ENCODE measurements around the gene MTHFSD.

MTHFSD gene

GRCh38 chr16:86584071-86584685 is 29.1 kb upstream of the MTHFSD start:
- DNase-seq, result no peak

- no peak for DNase-seq
These were observed 26.4 kb upstream of the MTHFSD start for GRCh38 chr16:86581458-86581857.

- DNase-seq, result no peak
These were observed 25.7 kb upstream of the MTHFSD start for GRCh38 chr16:86580791-86581170.

- DNase-seq, result no peak
These were observed 25.2 kb upstream of the MTHFSD start for GRCh38 chr16:86580063-86580790.

GRCh38 chr16:86579268-86580062 is 24.4 kb upstream of the MTHFSD start:
- DNase-seq, result no peak

GRCh38 chr16:86578611-86579267 is 23.7 kb upstream of the MTHFSD start:
- no peak for DNase-seq

- no peak for DNase-seq
These were observed 23.1 kb upstream of the MTHFSD start, which contains the start of gene FOXL1 for GRCh38 chr16:86578061-86578599. TSS of gene FOXL1 (plus strand) at chr16:86578549. CDS start at chr16:86578724, 175 bp downstream.

GRCh38 chr16:86577314-86577971 is 22.4 kb upstream of the MTHFSD start:
- DNase-seq, result no peak

- no peak for DNase-seq
These were observed 21.7 kb upstream of the MTHFSD start for GRCh38 chr16:86576591-86577313.

GRCh38 chr16:86575754-86576557 is 20.9 kb upstream of the MTHFSD start:
- DNase-seq, result no peak

GRCh38 chr16:86575095-86575685 is 20.2 kb upstream of the MTHFSD start:
- DNase-seq, result no peak

- no peak for DNase-seq
These were observed 19.6 kb upstream of the MTHFSD start for GRCh38 chr16:86574646-86575045.

- no peak for DNase-seq
These were observed 18.8 kb upstream of the MTHFSD start for GRCh38 chr16:86573646-86574508.

GRCh38 chr16:86573215-86573614 is 18.2 kb upstream of the MTHFSD start:
- no peak for DNase-seq

- DNase-seq, result no peak
These were observed 17.6 kb upstream of the MTHFSD start for GRCh38 chr16:86572606-86573005.

GRCh38 chr16:86572041-86572521 is 17.0 kb upstream of the MTHFSD start:
- no peak for DNase-seq

GRCh38 chr16:86571530-86571915 is 16.5 kb upstream of the MTHFSD start:
- DNase-seq, result no peak

- DNase-seq, result no peak
These were observed 15.8 kb upstream of the MTHFSD start for GRCh38 chr16:86570558-86571529.
